ENCODE measurements around the gene SERTAD3. TPM values are rescaled to one million over a fixed set of nuclear protein-coding genes. Genes with fewer than 3 reads are reported as not detected.

The SERTAD3 gene
- total RNA-seq, 1 experiment from 2014 or later: 38.3 TPM

DNA sequence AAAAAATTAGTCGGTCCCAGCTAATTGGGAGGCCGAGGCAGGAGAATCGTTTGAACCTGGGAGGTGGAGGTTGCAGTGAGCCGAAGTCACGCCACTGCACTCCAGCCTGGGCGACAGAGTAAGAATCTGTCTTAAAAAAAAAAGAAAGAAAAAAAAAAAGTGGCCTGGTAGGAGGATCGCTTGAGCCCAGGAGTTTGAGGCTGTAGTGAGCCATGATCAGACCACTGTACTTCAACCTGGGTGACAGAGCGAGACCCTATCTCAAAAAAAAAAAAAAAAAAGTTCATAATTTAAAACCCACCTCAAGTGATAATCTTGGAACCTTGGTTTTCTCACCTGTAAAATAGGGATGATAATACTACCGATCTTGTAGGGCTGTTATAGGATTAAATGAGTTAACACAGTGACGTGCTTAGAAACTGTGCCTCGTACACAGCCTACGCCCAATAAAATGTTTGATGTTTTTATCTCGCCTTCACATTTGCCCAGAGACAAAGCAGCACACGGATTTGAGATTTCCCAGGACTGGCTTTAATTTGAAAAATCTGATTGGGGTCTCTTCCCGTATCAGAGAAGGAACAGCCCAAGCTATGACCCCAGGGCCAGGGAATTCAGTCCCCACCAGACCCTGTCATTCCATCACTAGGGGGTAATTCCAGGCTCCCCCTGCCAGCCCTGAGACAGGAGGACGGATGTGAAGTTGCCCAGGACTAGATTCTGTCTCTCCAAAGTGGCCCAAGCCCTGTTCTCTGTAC lies 22.0 kb downstream of the SERTAD3 start:
- no peak for DNase-seq
- Histone ChIP-seq H3K27me3 (no peaks in the 10 kb centered on the region), H3K4me3 (no peak overlapping the region), H3K36me3 (peaks cover 27% of the 10 kb centered on the region), H3K9me3 (no peaks in the 10 kb centered on the region)

DNA sequence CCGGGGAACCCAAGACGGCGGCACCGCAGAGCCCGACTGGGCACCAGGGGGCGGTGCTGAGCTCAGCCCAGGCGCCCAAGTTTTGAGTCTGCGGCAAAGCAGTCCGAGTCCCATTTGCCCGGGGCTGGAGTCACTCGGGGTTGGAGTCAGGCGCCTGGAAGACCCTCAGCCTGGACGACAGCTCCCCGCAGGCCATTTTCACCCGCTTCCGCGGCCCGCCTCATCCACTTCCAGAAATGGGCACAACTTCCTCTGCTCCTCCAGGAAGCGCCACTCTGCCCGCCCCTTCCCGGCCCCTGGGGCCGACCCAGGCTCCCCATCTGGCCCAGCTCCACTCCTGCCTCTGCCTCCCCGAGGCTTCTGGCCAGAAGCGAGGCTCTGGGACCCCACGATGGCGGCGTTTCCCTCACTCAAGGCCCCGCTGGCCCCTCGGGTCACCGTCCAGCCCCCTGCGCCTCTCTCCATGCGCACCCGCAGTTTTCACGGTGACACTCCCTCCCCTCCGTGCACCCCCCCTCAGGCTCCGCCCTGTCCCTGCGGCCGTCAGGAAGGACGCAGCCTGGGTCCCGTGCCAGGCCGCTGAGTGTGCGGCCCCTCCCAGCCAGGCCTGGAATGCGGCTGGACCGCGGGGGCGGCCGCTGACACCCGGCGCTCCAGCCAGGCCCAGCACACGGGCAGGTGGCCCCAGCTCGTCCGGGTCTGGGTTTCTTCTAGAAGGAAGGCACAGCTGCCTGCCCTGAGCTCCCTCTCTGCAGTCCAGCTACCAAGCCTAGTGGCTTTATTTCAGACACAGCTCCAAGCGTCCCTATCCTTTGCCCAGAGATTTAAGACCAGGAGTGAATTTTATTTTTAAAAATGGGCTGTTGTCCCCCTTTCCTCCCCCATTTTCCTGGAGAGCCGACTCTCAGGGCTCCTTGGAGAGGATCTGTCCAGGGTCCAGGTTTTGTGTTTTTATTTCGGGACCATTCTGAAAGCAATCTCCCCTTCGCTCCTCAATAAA lies 23.1 kb downstream of the SERTAD3 start:
- DNase-seq: peak; percentile 97
- no peaks in the 10 kb centered on the region for H3K27me3 ChIP-seq
- peak overlapping the region; percentile 63 for H3K4me3 ChIP-seq

DNA sequence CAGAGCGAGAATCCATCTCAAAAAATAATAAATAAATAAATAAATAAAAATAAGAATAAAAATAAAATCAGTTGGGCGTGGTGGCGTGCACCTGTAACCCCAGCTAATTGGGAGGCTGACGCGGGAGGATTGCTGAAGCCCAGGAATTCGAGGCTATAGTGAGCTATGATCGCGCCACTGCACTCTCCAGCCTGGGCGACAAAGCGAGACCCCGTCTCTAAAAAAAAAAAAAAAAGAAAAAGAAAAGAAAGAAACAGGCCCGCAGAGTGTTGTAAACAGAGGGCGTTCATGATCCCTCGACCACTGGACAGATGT lies 23.7 kb downstream of the SERTAD3 start:
- peaks cover 27% of the 10 kb centered on the region for H3K36me3 ChIP-seq
- no peaks in the 10 kb centered on the region for H3K9me3 ChIP-seq
- H3K27me3 ChIP-seq: no peaks in the 10 kb centered on the region
- no peak for DNase-seq
- H3K4me3 ChIP-seq: peak overlapping the region; percentile 63

More for the DNA sequence above, 23.1 kb downstream of the SERTAD3 start:
- no peaks in the 10 kb centered on the region for H3K9me3 ChIP-seq
- H3K36me3 ChIP-seq: peaks cover 27% of the 10 kb centered on the region

DNA sequence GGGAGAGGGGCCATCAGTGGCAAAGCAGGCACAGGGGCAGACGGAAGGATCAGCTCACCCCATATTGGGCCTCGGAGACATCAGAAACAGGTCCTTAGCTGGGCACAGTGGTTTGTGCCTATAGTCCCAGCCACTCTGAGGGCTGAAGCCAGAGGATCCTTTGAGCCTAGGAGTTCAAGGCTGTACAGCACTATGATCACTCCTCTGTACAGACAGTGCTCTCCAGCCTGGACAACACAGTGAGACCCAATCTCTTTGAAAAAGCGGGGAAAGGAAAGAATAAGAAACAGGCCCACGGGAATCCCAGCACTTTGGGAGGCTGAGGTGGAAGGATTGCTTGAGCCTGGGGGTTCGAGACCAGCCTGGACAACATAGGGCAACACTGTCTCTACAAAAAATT lies 24.4 kb downstream of the SERTAD3 start:
- Histone ChIP-seq H3K36me3 (peaks cover 25% of the 10 kb centered on the region), H3K4me3 (no peak overlapping the region), H3K9me3 (no peaks in the 10 kb centered on the region), H3K27me3 (no peaks in the 10 kb centered on the region)
- DNase-seq: no peak

DNA sequence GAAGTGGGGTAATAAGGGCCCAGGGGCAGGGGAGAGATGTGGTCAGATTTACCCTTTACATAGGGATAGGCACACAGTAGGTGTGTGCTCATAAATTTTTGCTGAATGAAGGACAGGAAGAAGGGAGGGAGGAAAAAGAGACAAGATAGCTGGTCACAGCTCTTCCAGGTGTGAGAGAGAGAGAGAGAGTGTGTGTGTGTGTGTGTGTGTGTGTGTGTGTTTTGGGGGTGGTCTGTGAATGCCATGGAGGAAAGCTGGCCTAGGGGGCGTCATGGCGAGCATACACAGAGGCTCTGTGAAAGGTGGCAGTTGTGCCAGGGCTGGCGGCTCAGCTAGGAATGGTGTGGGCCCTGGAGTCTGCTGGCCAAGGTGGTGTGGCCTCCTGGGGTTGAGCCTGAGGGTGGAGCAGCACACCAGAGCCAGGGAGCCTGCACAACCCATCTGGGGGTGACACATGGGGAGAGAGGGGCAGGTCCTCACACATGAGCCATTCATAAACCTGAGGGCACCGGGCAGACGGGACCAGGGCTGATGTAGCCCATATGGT lies 25.0 kb downstream of the SERTAD3 start:
- no peaks in the 10 kb centered on the region for H3K27me3 ChIP-seq
- no peaks in the 10 kb centered on the region for H3K9me3 ChIP-seq
- peaks cover 21% of the 10 kb centered on the region for H3K36me3 ChIP-seq
- no peak overlapping the region for H3K4me3 ChIP-seq
- DNase-seq: no peak

DNA sequence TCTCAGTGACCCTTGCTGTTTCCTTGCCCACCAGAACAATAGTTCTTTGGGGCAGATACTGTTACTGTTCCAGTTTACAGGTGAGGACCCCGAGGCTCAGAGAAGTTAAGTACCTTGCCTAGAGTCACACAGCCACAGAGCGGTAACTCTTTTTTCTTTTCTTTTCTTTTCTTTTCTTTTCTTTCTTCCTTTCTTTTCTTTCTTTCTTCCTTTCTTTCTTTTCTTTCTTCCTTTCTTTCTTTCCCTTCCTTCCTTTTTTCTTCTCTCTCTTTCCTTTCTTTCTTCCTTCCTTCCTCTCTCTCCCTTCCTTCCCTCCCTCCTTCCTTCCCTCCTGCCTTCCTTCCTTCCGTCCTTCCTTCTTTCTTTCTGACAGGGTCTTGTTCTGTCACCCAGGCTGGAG lies 26.1 kb downstream of the SERTAD3 start:
- H3K4me3 ChIP-seq: no peak overlapping the region
- no peaks in the 10 kb centered on the region for H3K27me3 ChIP-seq
- no peak for DNase-seq
- no peaks in the 10 kb centered on the region for H3K9me3 ChIP-seq
- H3K36me3 ChIP-seq: peaks cover 17% of the 10 kb centered on the region

DNA sequence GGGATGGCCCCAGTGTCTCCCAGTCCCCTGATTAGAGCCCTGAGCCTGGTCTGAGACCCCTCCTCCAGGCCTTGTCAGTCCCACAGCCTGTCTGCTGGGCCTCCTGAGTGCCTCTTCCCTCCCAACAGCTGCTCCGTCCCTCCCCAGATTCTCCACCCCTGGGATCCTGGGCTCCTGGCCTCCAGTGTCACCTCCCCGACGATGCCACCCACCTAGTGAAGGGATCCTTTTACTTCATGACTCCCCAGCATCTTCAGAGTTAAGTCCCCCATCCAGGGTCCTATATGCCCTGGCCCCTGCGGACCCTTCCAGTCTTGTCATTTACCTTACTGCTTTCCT lies 26.5 kb downstream of the SERTAD3 start:
- no peak overlapping the region for H3K4me3 ChIP-seq
- DNase-seq: no peak
- H3K9me3 ChIP-seq: no peaks in the 10 kb centered on the region
- no peaks in the 10 kb centered on the region for H3K27me3 ChIP-seq
- H3K36me3 ChIP-seq: peaks cover 12% of the 10 kb centered on the region

DNA sequence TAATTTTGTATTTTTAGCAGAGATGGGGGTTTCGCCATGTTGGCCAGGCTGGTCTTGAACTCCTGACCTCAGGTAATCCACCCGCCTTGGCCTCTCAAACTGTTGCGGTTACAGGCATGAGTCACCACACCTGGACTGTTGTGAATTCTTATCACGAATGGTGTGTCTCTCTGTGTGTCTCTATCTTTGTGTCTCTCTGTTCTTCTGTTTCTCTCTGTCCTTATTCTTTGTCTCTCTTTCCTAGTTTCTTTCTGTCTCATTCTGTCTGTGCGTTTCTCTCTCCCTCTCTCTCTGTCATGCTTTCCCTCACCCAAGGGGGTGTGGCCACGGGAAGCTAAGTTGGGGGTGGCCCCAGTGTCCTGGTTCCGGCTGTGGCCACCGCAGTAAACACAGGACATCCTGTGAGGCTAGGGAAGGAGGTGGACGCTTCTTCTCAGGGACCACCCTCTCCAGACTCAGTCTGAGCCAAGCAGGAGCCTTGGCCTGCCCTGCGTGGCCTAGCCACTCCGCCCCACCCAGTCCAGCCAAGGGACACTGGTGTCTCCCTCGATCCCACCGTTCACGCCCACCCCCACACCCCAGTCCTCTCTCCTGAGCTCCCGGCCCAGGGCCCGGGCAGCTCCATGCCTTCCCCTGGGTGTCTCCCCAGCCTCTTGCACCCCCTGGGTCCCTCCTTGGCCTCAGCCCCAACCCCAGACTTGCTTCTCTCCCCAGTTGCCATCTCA lies 27.1 kb downstream of the SERTAD3 start:
- Histone ChIP-seq H3K4me3 (no peak overlapping the region), H3K36me3 (peaks cover 7% of the 10 kb centered on the region)

DNA sequence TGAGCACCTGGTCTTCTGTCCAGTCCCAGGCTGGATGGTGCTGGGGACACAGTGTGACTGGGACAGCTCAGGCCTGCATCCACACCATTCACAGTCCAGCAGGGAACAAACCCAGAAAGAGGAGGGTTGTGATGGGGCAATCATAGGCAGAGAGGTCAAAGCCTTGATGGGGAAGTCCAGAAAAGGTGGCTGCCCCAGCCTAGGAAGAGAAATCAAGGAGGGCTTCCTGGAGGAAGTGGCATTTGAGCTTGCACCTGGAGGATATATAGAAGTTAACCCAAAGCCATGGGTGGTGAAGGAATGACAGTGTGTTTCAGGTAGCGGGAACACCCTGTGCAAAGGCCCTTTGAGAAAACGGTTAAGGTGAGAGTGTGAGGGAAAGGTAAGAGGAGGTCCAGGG lies 28.4 kb downstream of the SERTAD3 start:
- Histone ChIP-seq H3K36me3 (no peaks in the 10 kb centered on the region), H3K4me3 (no peak overlapping the region), H3K27me3 (no peaks in the 10 kb centered on the region), H3K9me3 (no peaks in the 10 kb centered on the region)
- DNase-seq: no peak

More for the DNA sequence above, 27.1 kb downstream of the SERTAD3 start:
- Histone ChIP-seq H3K9me3 (no peaks in the 10 kb centered on the region), H3K27me3 (no peaks in the 10 kb centered on the region)
- DNase-seq: no peak

DNA sequence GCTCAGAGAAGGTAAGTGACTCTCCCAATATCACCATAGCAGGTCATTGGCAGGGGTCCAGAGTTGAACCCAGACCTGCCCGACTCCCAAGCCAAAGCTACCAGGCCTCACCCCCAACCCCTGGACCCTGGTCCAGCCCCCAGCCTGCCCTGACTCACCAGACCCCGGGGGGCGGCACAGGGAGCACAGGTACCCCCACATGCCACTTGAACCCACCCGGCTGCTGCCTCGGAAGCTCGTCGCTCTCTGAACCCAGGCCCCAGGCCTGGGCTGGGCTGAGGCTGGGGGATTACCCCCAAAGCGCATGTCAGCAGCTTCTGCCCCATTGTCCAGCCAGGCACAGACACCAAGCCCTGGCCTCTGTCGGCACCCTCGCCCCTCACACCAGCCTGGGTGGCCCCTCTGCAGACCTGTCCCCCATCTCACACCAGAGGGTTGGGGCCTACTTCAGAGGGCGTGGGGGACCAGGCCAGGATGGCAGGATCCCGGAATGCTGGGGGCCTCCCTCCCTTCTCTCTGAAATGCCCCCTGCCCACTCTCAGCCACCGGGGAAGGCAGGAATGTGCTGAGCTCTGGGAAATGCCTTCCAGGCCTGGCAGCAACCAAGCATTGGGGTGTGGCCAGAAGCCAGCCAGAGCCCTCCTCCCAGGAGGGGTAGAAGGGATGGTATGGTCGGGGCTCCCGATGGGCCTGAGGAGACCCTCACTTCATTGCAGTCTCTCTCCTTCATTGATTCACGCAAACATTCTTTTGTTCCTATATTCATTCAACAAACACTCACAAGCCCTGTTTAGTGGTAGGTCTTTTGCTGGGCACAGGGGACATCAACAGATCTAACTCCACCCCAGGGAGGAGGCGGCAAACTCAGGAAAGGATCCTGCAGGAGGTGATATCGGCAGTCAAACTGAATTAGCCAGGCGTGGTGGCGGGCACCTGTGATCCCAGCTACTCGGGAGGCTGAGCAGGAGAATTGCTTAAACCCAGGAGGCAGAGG lies 29.3 kb downstream of the SERTAD3 start:
- DNase-seq: no peak
- Histone ChIP-seq H3K27me3 (no peaks in the 10 kb centered on the region), H3K9me3 (no peaks in the 10 kb centered on the region), H3K4me3 (no peak overlapping the region), H3K36me3 (no peaks in the 10 kb centered on the region)

DNA sequence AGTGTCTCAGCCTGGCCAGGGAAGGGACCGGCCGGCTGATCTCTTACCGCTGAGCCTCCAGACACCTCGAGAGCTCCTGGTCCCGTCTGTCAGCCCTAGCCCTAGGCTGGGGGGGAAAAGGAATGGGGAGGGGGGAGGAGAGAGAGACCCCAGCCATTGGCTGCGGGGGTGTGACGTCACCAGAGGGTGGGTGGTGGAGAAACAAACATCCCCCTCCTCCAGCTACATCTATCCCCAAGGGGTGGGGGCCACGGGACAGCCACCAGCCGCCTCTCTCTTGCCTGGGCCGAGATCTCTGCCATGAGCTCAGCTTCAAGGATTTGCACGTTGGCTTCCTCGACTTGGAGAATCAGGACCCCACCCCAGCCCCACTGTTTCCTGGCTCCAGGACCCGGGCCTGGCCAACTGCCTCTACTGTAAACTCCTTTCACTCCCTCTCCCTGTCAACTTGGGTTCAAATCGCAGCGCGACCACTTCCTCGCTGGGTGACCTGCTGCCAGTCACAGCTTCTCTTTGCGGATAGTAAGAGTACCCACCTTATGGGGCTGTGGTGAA lies 30.8 kb downstream of the SERTAD3 start, which contains the start of gene PRX:
Gene PRX (minus strand): TSS at position 88 of the 555 bp plus-strand sequence. CDS start 5,446 bp downstream, outside the sequence.
- H3K27me3 ChIP-seq: no peaks in the 10 kb centered on the region
- no peak for DNase-seq
- H3K4me3 ChIP-seq: no peak within 1 kb of the TSS
- H3K9me3 ChIP-seq: no peaks in the 10 kb centered on the region
- no peaks in the 10 kb centered on the region for H3K36me3 ChIP-seq

DNA sequence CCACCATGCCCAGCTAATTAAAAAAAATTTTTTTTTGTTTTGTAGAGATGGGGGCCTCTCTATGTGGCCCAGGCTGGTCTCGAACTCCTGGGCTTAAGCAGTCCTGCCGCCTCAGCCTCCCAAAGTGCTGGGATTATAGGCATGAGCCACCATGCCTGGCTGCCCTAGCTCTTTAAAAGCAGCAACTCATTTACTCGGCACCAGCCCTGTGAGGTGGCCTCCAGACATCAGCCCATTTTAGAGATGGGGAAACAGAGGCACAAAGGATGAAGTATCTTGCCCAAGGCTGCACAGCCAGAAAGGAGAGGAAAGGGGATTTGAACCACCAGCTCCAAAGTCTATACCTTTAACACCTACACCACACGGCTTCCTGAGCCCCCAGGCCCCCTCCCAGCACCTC lies 31.3 kb downstream of the SERTAD3 start:
- H3K4me3 ChIP-seq: no peak overlapping the region
- no peaks in the 10 kb centered on the region for H3K9me3 ChIP-seq
- DNase-seq: no peak
- no peaks in the 10 kb centered on the region for H3K36me3 ChIP-seq
- H3K27me3 ChIP-seq: no peaks in the 10 kb centered on the region

DNA sequence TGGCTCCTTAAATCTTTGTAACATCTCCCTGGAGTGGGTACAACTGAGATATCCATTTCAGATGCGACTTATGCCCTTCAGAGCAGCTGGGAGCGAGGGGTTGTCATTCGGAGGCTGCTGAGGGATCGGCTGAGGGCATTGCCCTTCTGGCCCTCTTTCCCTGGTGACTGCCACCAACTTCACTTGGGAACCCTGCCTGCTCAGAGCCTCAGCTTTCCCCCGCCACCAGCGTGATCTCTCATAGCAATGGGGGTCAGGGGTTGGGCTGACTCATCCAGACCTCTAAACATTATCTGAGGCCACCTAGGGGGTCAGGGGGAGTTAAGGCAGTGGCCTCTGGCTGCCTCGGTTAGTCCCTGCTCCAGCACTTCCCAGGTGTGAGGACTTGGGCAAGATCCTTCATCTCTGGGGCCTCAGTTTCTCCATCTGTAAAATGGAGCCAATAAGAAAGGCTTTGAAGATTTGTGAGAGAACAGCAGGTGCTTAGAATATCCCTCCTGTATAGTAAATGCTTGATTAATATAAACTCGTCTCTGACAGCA lies 32.1 kb downstream of the SERTAD3 start:
- Histone ChIP-seq H3K36me3 (no peaks in the 10 kb centered on the region), H3K9me3 (no peaks in the 10 kb centered on the region), H3K4me3 (no peak overlapping the region), H3K27me3 (no peaks in the 10 kb centered on the region)
- no peak for DNase-seq

DNA sequence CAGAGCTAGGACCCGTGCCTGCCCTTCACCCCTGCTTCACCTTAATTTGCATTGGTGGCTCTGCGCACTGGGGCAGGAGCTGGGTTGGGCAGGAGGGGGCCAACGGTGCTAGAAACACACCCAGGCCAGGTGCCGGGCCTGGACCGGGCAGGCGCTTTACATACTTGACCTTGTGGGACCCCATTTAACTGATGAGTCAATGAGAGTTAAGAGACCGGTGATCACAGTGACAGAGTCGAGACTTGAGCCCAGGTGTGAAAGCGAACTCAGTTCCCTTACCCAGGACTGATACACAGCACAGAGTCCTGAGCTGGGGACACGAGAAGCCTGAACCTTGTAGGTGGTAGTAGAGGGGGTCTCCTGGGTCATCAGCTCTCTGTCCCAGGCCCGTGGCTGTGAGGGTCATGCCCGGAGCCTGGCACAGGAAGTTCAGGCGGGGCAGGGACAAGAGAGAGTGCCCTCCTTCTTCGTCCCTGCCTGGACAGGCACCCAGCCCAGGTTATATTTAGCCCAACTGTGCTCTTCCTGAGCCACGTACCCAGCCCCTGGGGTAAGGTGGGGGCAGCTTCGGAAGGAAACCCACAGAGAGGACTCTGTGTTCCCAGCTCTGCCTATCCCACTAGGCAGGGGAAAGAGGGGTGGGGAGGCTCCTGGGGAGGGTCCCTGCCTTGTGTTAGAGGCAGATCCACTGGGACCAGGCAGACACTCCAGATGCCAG lies 32.9 kb downstream of the SERTAD3 start:
- H3K27me3 ChIP-seq: no peaks in the 10 kb centered on the region
- H3K4me3 ChIP-seq: no peak overlapping the region
- H3K9me3 ChIP-seq: no peaks in the 10 kb centered on the region
- DNase-seq: no peak
- no peaks in the 10 kb centered on the region for H3K36me3 ChIP-seq

DNA sequence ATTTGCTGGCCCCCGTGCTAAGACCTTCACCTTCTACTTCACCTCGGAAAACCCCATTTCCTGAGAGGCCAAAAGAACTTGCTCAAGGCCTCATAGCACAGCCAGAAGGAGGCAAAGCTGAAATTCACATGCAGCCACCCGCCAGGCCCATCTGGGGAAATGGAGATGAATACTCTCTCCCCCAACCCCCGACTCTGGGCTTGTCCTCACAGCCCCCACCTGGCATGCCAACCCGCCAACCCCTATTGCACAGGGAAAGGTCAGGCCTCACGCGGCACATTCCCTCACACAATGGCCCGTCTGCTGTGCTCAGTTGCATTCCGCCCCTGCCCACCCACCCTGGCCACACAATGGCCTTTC lies 34.1 kb downstream of the SERTAD3 start:
- H3K9me3 ChIP-seq: no peaks in the 10 kb centered on the region
- no peak for DNase-seq
- no peaks in the 10 kb centered on the region for H3K27me3 ChIP-seq
- H3K36me3 ChIP-seq: no peaks in the 10 kb centered on the region
- H3K4me3 ChIP-seq: no peak overlapping the region
